Activated CD8-positive, alpha-beta memory T cell treated with anti-CD3 and anti-CD28 coated beads for 48 hours (primary cell): ENCODE measurements around the gene MTA2.

ENCODE experiments used
- DNase-seq, 3 experiments: peaks; one replicate each; pipeline ENCODE4 v3.0.0-alpha.2; 2020; ENCODE audit warnings: low read depth in 2 of 3, low spot score in 2 of 3

Gene MTA2

GRCh38 chr11:62612366-62613290, 11.0 kb upstream of the MTA2 start, which contains the start of the genes EML3 and ROM1:
Gene EML3, minus strand, starts transcription at chr11:62612775. Its CDS starts 318 bp downstream, at chr11:62612457.
Gene ROM1, plus strand, starts transcription at chr11:62613257. Its CDS starts 25 bp downstream, at chr11:62613282.
- DNase-seq, result peak; percentile 69 to 87 (median 79)

- DNase-seq, result peak in 2 of 3 experiments; percentile 35 to 38
Measured at GRCh38 chr11:62611705-62612365, 10.2 kb upstream of the MTA2 start.

GRCh38 chr11:62610814-62611704, 9.4 kb upstream of the MTA2 start:
- no peak for DNase-seq

DNA sequence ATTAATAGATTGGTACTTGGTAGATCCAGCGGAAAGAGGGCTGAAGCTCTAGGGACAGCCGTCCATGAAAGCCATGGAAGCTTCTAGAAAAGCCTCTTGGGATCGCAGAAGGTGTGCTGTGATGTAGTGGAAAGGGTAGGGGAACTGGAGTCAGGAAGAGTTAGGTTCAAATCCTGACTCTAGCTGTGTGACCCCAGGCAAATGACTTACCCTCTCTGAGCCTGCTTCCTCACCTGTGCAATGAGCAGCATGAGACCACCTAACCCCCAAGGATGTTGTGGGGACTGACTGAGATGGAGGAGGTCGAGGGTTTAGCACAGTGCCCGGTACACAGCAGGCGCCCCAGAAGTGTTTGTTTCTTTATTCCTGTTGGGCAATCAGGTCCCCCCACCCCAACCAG, 8.7 kb upstream of the MTA2 start:
- no peak for DNase-seq

DNA sequence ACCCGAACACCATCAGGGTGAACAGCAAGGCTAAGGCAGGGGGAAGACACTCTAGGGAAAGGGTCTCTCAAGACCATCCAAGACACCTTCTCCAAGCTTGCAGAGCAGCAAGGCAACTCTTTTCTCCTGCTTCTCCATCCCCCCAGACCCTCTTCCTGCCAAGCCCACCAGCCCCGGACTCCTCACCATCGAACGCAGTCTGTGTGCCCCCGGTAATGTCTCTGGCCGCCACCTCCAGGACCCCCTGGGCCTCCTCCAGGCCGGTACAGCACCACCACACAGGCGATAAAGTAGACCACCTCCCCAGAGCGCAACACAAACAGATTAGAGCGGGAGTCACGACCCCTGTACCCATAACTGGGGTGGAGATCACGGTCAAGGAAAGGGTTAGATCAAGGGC, 7.1 kb upstream of the MTA2 start:
- no peak for DNase-seq

GRCh38 chr11:62607714-62608113, 6.0 kb upstream of the MTA2 start:
- no peak for DNase-seq

- DNase-seq, result no peak
Measured at GRCh38 chr11:62605902-62606301, 4.2 kb upstream of the MTA2 start.

- DNase-seq, result no peak
Measured at GRCh38 chr11:62605467-62605866, 3.8 kb upstream of the MTA2 start.

DNA sequence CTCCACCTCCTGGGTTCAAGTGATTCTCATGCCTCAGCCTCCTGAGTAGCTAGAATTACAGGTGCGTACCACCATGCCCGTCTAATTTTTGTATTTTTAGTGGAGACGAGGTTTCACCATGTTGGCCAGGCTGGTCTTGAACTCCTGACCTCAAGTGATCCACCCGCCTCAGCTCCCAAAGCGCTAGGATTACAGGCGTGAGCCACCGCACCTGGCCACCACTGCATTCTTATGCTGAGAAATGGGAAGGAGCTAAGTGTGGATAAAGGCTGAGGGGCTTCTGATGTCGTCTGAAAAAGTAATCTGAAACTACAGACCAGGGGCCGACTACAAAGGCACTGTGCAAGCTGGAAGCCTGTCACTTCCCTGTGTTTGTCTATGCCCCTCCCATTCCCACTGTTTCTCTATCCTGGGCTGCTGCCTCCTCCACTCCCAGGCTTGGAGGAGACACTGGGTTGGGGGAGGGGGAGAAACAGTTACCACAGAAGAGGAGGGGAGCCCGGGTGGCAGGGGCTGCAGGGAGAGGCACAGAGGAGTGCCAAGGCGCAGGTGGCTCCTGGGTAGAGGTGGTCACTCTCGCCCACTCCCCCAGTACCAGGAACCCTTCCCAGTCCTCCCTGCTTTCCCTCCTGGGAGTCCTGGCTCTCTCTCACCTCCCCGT, 2.9 kb upstream of the MTA2 start:
- DNase-seq, result no peak

DNA sequence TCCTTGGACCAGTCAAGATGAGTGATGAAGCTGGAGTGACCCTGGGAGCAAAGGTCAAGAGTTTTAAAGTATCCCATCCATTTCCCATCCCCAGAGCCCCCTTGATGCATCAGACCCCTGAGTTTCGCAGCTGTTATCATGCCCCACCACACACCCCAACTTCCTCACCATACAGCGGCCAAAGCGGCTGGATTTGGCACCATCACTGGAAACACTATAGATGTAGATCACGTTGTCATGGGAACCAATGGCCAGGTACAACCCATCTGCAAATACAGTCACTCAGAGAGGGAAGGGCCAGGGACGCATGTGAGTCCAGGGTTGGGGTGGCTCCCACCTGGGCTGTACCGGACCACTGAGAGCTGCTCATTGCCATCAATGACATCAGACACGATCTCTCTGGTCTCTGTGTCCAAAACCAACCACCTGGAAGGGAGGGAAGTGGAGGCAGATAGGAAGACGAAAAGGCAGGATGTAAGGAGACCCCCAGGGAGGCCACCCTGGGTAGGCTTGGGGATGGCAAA, 2.2 kb upstream of the MTA2 start:
- DNase-seq, result no peak

- DNase-seq, result no peak
Measured at GRCh38 chr11:62603072-62603408, 1.4 kb upstream of the MTA2 start.

DNA sequence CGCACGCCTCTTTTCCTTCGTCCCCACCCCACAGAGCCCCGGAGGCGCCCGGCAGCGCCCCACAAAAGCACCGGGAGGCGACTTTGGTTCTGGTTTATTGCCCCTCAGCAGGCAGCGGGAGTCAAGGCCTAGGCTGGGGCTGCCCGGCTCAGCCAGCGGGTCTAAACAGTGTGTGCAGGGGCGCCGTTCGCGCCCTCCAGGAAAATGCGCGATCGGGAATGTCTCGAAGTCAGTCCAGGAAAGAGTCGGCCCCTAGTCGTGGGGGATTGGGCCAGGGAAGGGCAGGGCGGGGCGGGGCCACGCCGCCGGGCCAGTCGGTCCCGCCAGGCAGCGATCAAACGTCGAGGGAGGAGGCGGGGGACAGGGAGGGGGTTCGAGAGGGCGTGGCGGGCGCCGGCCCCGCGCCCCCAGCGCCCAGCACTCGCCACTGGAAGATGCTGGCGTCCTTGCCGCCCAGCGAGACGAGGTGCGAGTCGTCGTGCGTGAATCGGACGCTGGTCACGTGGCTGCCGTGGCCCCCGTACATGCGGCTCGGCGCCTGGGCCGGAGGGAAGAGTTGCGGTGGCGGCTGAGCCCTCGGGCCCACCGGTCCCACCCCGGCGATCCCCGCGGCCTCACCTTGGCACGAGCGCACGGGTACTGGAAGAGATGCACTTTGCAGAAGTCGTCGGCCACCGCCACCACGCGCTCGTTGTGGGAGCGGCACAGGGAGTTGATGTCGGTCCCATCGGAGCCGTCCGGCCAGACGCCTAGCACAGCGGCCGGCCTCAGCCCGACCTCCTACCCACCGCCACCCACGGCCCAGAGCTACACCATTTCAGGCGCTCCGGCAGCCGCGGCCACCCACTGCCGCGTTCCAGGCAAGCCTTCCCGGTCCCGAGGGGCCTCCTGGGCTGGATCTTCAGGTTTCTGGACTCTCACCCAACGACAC, 741 bp upstream of the MTA2 start:
- DNase-seq, result no peak

- DNase-seq, result no peak
Measured at GRCh38 chr11:62601122-62601371, 618 bp downstream of the MTA2 start.

- DNase-seq, result no peak
Measured at GRCh38 chr11:62600367-62601121, 1.1 kb downstream of the MTA2 start.

DNA sequence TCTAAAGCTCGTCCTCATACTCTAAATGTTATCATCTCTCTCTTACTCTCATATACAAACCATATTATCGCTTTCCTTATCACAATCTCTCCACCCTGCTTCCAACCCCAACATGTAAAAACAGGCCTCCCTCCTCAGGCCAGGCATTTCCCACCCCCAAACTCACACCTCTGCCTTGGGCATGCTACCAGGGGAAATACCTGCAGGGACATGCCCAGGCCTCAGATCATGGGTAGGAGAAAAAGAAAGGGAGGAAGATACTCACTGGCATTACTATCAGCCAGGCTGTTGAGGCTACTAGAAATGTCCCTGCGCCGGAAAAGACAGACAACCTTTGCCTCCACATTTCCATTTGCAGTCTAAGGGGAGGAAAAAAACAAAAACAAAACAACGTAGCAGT, 1.8 kb downstream of the MTA2 start:
- DNase-seq, result no peak

DNA sequence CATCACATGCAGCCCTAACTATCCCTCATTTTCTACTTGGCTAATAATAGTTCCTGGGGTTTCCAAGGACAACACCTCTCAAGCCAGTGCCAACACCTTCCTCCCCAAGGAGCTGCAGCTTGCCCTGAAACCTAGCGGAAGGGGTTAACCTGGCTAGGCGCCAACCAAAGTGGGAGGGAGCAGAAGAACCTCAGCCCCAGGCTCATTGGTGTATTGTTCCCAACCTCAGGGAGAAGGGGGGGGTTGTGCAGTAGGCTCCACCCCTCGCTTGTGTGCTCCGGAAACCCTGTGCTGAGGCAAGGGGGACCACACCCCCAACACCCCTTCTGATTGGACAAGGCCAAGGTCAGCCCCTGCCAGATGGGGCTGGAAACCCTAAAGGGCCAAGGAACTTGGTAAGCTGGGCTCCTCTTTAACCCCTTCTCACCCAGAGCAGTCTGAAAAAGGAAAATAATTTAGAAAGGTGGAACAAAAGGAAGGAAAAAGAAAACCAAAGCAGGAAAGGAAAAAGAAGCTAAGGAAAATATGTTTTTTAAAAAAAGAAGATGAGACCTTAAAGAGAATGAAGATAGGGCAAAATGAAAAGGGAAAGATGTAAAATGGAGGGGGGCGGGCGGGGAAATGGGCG, 2.5 kb downstream of the MTA2 start:
- peak; percentile 88 to 91 (median 88) for DNase-seq

- no peak for DNase-seq
Measured at GRCh38 chr11:62595124-62595523, 6.5 kb downstream of the MTA2 start.

DNA sequence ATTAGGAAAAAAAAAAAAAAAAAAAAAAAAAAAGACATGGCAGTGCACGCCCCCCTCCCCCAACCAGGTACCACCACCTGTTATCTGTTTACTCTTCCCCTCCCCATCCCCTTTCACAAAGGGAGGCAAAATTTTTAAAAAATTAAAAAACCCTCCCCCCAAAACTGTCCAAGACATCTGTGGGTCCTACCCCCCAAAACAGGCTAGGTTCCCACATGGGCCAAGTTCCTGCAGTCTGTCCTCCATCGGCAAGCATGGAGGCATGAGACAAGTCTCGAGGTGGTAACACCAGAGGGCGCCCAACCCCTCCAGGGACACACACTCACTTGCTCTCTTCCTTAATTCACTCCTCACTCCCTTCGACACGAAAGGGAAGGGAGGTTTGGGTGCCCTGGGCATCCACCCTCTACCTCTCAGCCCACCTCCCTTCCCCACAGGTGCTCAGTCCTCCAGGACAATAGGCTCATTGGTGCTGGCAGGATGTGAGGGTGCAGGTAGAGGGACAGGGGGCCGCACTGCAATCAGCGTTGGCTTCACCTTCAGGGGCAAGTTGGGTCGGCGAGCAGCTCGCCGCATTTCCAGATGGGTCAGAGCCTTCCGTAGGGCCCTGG, 8.1 kb downstream of the MTA2 start:
- DNase-seq, result peak in 1 of 3 experiments; percentile 52
